VCaP (cell line): Measurements from ENCODE around the gene SMARCA5.

Experiments
- H3K27ac ChIP-seq: fragments of 450-650 bp; 2 replicates; pipeline ENCODE4 v1.5.1; 2017
- CTCF ChIP-seq: fragments of 450-650 bp; conservative IDR thresholded peaks from 2 replicates; pipeline ENCODE4 v1.5.1; 2017; ENCODE audit warnings: mild to moderate bottlenecking, moderate library complexity

Gene SMARCA5

GRCh38 chr4:143598816-143599215 is 85.3 kb downstream of the SMARCA5 start:
- TF ChIP-seq CTCF, result no peak
- no peak overlapping the region for H3K27ac ChIP-seq

GRCh38 chr4:143599827-143600226 is 86.3 kb downstream of the SMARCA5 start:
- no peak for TF ChIP-seq CTCF
- no peak overlapping the region for H3K27ac ChIP-seq

- no peak for TF ChIP-seq CTCF
- H3K27ac ChIP-seq, result no peak overlapping the region
These were observed 93.0 kb downstream of the SMARCA5 start for GRCh38 chr4:143606480-143606879.
